ENCODE results near the gene DRICH1. TPM values are rescaled to one million over a fixed set of nuclear protein-coding genes. Genes with fewer than 3 reads are reported as not detected.

DRICH1 gene
- total RNA-seq, 1 donor from 2014 or later = 0.43 TPM

DNA sequence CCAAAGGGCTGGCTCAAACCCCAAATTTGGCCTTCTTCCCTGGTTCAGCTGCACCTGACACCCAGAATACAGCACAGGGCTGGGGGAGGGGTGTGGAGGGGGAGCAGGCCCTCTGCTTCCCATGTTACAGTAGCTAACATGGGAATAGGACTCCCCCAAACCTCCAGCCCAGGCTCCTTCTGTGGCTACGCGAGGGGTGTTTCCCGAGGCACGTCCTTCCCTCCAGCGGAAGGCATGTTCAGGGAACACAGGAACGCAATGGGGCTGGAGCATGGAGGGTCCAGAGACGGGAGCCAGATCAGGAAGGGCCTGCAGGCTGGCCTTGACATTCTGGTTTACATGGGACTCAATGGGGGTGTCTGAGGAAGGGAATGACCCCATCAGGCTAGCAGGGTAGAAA, 40.3 kb downstream of the DRICH1 start:
- TF ChIP-seq, protein P1, sequence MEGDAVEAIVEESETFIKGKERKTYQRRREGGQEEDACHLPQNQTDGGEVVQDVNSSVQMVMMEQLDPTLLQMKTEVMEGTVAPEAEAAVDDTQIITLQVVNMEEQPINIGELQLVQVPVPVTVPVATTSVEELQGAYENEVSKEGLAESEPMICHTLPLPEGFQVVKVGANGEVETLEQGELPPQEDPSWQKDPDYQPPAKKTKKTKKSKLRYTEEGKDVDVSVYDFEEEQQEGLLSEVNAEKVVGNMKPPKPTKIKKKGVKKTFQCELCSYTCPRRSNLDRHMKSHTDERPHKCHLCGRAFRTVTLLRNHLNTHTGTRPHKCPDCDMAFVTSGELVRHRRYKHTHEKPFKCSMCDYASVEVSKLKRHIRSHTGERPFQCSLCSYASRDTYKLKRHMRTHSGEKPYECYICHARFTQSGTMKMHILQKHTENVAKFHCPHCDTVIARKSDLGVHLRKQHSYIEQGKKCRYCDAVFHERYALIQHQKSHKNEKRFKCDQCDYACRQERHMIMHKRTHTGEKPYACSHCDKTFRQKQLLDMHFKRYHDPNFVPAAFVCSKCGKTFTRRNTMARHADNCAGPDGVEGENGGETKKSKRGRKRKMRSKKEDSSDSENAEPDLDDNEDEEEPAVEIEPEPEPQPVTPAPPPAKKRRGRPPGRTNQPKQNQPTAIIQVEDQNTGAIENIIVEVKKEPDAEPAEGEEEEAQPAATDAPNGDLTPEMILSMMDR (IDR thresholded peaks at IDR 0.05) = no peak
- Mint-ChIP-seq H3K4me3 (ENCODE audit: unreplicated experiment) (no peak overlapping the region), H3K27ac (ENCODE audit: unreplicated experiment) (no peak overlapping the region), H3K27me3 (ENCODE audit: unreplicated experiment) (peaks cover 22% of the 10 kb centered on the region), H3K4me1 (ENCODE audit: unreplicated experiment) (no peaks in the 10 kb centered on the region), H3K36me3 (ENCODE audit: unreplicated experiment) (no peaks in the 10 kb centered on the region), H3K9me3 (ENCODE audit: unreplicated experiment) (no peaks in the 10 kb centered on the region)
- no peak for DNase-seq (ENCODE audit: extremely low spot score, unreplicated experiment)

DNA sequence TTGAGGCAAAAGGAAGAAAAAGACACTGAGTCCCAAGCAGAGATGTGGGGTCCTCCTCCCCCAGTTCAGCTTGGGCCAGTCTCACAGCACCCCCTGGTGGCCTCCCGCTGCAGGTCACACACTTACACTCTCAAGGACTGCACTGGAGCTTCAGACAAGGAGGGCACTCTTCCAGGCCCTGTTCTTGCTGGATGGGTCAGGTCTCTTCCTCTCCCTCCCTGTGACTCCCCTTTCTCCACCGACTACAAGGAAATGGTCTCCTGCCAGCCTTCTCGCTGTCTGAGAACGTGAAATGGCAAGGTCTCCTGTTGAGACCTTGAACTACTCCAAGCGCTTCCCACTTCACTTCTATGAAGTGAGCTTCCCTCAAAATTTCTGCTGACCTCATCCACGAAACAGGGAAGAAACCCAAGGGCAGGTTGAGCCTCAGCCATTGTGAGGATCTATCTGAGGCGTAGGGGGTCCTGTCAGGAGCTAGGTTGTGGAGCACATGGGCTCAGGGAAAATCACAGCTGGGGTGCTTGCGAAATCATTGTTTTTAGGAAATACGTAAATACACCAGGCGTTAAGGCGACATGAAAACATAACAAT, 40.8 kb downstream of the DRICH1 start:
- no peaks in the 10 kb centered on the region for H3K4me1 Mint-ChIP-seq (ENCODE audit: unreplicated experiment)
- peaks cover 17% of the 10 kb centered on the region for H3K27me3 Mint-ChIP-seq (ENCODE audit: unreplicated experiment)
- TF ChIP-seq, protein P1 (IDR thresholded peaks at IDR 0.05) = peak; percentile 88
- no peak for DNase-seq (ENCODE audit: extremely low spot score, unreplicated experiment)
- H3K36me3 Mint-ChIP-seq (ENCODE audit: unreplicated experiment) = no peaks in the 10 kb centered on the region
- no peaks in the 10 kb centered on the region for H3K9me3 Mint-ChIP-seq (ENCODE audit: unreplicated experiment)
- no peak overlapping the region for H3K4me3 Mint-ChIP-seq (ENCODE audit: unreplicated experiment)
- H3K27ac Mint-ChIP-seq (ENCODE audit: unreplicated experiment) = no peak overlapping the region

DNA sequence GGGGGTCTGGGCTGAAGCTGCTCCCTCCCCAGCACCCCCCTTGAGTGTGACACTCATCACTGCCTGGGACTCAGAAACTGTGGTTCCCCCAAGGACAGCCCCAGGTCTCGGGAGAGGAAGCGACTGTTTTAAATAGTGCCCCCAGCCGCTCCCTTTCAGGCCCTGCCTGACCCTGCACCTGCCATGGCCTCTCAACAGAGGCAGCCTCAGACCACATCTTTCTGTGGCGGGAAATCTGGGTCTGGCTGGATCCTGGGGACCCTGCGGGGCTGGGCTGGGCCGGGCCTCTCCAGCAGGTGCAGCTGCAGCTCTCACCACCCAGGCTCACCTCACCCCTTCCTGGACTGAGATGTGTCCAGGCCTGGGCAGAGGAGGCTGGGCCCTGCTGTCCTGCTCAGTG, 48.3 kb downstream of the DRICH1 start:
- H3K4me3 Mint-ChIP-seq (ENCODE audit: unreplicated experiment) = no peak overlapping the region
- no peaks in the 10 kb centered on the region for H3K36me3 Mint-ChIP-seq (ENCODE audit: unreplicated experiment)
- no peaks in the 10 kb centered on the region for H3K9me3 Mint-ChIP-seq (ENCODE audit: unreplicated experiment)

DNA sequence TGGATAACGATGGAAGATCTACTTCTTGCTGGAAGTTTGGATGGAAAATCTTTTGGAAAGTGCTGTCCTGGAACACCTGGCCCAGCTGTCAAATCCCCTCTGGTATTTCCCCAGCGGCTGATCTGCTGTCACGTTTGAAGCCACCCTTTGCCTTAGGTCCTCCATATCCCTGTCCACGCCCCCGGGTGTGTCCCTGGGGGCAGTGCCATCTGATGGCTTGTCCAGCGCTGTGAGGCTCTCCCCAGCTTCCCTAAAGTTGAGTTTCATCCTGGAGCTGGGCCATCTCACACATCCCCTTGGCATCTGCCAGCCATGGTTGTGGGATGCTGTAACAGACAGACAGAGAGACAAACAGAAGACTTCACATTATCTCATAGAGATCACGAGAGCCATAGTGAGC, 49.0 kb downstream of the DRICH1 start:
- H3K4me3 Mint-ChIP-seq (ENCODE audit: unreplicated experiment) = no peak overlapping the region
- no peak overlapping the region for H3K27ac Mint-ChIP-seq (ENCODE audit: unreplicated experiment)
- no peaks in the 10 kb centered on the region for H3K4me1 Mint-ChIP-seq (ENCODE audit: unreplicated experiment)
- no peaks in the 10 kb centered on the region for H3K9me3 Mint-ChIP-seq (ENCODE audit: unreplicated experiment)
- no peak for DNase-seq (ENCODE audit: extremely low spot score, unreplicated experiment)
- TF ChIP-seq, protein P1 (IDR thresholded peaks at IDR 0.05) = no peak
- H3K27me3 Mint-ChIP-seq (ENCODE audit: unreplicated experiment) = peaks cover 16% of the 10 kb centered on the region
- H3K36me3 Mint-ChIP-seq (ENCODE audit: unreplicated experiment) = no peaks in the 10 kb centered on the region

More for the DNA sequence above, 48.3 kb downstream of the DRICH1 start:
- H3K27me3 Mint-ChIP-seq (ENCODE audit: unreplicated experiment) = peaks cover 16% of the 10 kb centered on the region
- H3K27ac Mint-ChIP-seq (ENCODE audit: unreplicated experiment) = no peak overlapping the region
- H3K4me1 Mint-ChIP-seq (ENCODE audit: unreplicated experiment) = no peaks in the 10 kb centered on the region
- no peak for DNase-seq (ENCODE audit: extremely low spot score, unreplicated experiment)
- TF ChIP-seq, protein P1 (IDR thresholded peaks at IDR 0.05) = no peak

DNA sequence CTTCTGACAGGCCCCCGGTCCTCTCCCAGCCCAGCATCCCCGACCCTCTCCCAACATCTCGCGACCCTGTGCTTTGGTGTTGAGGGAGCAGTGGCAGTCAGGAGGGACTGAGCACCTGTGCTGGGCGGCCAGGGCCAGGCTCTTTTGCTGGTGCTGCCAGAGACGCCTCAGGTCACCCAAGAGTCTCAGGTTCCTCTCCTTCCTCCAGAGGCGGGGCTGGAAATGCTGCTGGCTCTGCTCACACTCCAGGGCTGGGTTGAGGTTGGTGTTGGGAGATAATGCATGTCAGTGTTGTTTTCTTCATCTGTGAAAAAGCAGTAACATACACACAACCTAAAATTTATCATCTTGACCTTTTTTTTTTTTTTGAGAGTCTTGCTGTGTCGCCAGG, 50.9 kb downstream of the DRICH1 start:
- H3K4me1 Mint-ChIP-seq (ENCODE audit: unreplicated experiment) = no peaks in the 10 kb centered on the region
- DNase-seq (ENCODE audit: extremely low spot score, unreplicated experiment) = no peak
- H3K36me3 Mint-ChIP-seq (ENCODE audit: unreplicated experiment) = no peaks in the 10 kb centered on the region
- H3K4me3 Mint-ChIP-seq (ENCODE audit: unreplicated experiment) = no peak overlapping the region
- H3K27me3 Mint-ChIP-seq (ENCODE audit: unreplicated experiment) = peaks cover 21% of the 10 kb centered on the region
- TF ChIP-seq, protein P1 (IDR thresholded peaks at IDR 0.05) = no peak
- no peaks in the 10 kb centered on the region for H3K9me3 Mint-ChIP-seq (ENCODE audit: unreplicated experiment)
- no peak overlapping the region for H3K27ac Mint-ChIP-seq (ENCODE audit: unreplicated experiment)

All from osteocyte (in vitro differentiated cells).